ENCODE results near the gene RTN4R.

Gene RTN4R

DNA sequence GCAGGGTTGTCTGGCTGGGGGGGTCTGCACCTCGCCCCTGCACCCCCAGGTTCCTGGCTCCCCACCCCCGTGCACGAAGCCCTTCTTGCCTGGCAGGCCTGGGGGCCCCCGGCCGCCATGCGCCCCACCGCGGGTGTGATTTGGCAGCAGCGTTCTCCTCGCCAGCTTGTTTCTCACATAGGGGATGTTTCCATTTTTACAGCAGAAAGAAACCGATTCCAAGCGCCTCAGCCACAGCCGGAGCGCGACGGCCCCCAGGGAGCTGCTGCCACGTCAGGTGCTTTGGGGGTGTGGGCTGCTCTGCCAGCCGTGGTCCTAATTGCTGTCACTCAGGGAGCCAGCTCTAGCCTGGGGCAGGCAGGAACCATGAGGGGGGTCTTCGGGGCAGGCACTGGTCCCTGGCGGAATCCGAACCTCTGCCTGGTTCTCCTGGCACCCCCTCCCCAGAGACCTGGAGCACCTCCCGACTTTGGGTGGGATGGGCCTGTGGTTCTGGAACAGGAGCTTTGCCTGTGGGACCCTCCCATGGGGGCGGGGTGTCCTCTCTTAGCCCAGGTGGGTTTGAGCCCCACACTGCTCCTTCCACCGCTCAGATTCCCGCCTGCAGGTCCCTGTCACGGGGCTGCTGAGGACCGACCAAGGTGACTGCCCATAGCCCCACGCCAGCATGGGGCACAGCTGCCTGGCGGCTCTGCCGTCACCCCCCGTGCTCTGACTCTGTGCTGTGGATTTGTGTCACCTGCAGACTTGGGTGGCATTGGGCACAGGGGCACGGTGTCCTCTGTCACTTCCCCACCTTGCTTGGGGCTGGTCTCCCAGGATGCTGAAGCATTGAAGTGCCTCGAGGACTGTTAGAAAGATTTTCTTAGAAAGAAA lies 54.0 kb downstream of the RTN4R start:
- TF ChIP-seq, protein P1, sequence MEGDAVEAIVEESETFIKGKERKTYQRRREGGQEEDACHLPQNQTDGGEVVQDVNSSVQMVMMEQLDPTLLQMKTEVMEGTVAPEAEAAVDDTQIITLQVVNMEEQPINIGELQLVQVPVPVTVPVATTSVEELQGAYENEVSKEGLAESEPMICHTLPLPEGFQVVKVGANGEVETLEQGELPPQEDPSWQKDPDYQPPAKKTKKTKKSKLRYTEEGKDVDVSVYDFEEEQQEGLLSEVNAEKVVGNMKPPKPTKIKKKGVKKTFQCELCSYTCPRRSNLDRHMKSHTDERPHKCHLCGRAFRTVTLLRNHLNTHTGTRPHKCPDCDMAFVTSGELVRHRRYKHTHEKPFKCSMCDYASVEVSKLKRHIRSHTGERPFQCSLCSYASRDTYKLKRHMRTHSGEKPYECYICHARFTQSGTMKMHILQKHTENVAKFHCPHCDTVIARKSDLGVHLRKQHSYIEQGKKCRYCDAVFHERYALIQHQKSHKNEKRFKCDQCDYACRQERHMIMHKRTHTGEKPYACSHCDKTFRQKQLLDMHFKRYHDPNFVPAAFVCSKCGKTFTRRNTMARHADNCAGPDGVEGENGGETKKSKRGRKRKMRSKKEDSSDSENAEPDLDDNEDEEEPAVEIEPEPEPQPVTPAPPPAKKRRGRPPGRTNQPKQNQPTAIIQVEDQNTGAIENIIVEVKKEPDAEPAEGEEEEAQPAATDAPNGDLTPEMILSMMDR (IDR thresholded peaks at IDR 0.05; ENCODE audit: low read depth, low read length), result no peak
- no peak for DNase-seq (ENCODE audit: extremely low read depth, low read depth)

DNA sequence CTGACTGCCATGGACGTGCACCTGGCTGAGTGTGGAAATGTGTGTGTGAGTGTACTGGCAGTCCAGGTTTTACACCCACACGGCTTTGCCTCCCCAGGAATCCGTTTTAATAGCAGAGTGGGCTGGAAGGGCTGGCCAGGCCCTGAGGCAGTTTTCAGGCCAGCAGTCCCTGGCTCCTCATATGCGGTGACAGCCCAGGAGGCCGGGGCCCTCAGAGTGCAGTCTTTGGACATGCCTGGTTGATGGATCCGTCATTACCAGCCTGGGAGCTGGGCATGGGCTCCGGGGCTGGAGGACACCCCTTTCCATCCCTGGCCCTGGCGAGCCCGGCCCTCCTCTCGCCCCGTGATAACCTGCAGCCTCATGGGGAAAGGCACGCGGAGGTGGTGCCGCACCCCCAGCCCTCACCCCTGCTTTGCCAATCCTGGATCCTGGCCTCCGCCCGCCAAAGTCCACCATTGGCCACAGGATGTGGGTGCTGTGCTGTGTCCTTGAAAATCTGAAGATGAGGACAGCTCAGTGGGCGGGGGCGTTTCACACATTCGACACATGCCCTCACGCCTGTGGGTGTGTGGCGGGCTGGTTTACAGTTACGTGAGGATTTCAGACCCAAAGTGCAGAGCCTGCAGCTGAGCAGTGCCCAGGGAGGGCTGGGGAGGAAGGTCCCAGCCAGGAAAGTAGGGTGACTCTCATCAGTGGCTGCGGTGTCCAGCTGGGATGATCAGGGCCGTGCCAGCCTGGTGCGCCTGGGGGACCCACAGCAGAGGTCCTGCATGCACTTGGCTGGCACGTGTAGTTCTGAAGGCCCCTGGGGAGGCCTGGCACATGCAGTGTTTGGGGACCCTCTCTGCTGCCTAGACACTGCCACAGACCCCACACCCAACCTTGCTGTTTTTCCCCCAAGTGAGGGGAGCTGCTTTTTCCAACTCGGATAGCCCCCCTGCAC lies 55.1 kb downstream of the RTN4R start:
- DNase-seq (ENCODE audit: extremely low read depth, low read depth), result no peak
- TF ChIP-seq, protein P1 (IDR thresholded peaks at IDR 0.05; ENCODE audit: low read depth, low read length), result no peak

DNA sequence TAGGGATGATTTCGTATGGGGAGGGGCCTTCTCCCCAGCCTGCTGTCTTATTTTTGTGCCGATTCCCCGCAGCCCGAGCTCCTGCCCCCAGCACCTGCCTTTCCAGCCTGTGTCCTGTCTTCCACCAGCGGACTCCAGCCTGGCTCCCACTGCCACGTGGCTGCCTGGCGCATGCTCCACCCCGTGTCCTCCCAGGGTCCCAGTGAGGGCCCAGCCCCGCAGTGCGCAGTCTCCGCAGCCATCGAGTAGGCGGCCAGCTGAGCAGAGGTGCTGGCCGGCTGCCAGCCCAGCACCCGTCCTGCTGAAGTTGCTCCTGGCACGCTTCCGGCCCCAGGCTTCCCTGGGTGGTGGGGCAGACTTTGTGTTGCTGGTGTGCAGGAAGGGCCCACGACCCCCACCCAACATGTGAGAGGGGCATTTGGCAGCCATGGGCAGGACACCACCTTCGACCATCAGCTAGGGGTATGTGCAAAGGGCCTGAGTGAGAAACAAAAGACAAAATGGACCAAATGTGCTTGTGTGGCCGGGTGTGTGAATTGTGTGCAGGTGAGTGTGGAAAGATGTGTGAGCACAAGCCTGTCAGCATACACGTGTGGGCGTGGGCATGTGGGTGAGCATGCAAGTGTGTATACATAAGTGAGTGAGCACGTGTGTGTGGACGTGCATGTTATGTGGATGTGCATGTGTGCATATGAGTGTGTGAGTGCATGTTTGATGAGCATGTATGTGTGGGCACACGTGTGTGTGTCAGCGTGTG lies 55.9 kb downstream of the RTN4R start:
- TF ChIP-seq, protein P1 (IDR thresholded peaks at IDR 0.05; ENCODE audit: low read depth, low read length), result no peak
- DNase-seq (ENCODE audit: extremely low read depth, low read depth), result no peak

DNA sequence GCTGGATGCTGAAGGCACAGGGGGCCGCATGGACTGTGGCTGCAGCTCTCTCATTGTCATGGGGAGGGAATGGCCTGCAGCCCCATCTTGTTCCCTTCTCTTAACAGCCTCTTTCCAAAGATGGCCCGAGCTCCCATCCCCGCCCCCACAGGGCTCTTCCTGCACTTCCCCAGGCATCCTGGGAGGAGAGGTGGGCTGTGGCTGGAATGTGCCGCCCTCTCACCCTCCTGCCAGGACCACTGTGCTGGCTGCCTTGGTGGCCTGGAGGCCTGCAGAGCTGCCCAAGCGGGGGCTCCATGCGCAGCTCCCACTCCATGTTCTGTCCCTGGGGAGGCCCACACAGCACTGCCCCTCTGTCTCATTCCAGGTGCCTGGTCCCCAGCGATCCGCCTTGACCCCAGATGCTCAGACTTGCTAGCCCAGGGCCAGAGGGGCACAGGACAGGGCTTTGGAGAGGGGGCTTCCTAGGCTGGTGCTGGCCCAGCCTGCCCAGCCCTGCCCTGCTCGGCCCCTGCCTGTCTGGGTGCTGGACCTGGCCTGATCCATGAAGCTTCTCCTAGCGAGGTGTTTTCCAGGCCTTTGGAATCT lies 56.6 kb downstream of the RTN4R start:
- no peak for DNase-seq (ENCODE audit: extremely low read depth, low read depth)

DNA sequence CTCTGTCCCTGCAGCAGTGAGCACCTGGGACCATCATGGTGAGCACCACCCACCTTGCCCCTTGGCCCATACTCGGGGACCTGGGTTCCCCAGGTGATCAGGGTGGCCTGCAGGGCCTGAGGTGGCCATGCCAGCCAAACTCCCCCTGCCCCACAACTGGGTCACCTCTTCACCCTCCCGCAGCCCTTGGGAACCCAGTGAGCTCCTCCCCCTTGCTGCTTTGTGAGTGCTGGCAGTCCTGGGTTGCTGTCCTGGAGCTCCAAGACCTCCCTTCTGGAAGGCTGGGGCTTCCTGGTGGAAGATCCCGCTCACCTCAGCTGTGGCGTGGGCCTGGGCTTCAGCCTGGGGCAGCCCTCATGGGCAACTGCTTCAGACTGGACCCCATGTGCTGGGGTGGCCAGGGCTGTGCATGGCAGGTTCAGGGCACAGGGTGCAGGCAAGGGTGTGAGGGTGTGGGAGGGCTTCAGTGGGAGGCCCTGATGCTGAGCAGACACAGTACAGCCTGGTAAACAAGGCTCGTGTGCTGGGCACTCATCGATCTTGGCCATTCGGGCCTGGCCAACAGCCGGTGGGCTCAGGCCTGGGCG lies 57.6 kb downstream of the RTN4R start:
- TF ChIP-seq, protein P1 (IDR thresholded peaks at IDR 0.05; ENCODE audit: low read depth, low read length), result no peak
- no peak for DNase-seq (ENCODE audit: extremely low read depth, low read depth)

More for the DNA sequence above, 56.6 kb downstream of the RTN4R start:
- TF ChIP-seq, protein P1 (IDR thresholded peaks at IDR 0.05; ENCODE audit: low read depth, low read length), result no peak

DNA sequence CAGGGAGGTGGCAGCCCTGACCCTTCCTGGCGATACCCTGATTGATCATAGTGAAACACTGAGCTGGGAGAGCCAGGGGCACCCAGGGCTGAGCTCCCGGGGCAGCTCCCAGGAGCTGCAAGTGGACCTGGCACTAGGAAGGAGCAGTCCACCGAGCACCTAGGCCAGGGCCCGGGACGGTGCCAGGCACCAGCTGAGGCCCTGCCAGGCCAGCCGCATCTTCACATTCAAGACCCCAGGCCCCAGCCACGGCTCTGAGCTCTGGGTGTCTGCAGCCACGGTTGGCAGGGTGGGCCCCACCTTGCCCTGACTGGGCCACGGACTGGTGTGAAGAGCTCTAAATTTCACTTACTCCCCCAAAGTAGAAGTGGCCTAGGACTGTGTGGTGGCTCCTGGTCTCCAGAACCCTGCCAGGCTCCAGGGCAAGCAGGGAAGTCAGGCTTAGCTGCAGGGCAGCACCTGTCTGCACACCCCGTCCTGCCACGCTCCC lies 58.3 kb downstream of the RTN4R start:
- TF ChIP-seq, protein P1 (IDR thresholded peaks at IDR 0.05; ENCODE audit: low read depth, low read length), result no peak
- no peak for DNase-seq (ENCODE audit: extremely low read depth, low read depth)

Measured in AG09319 (cell line).